Glutamatergic neuron (in vitro differentiated cells): ENCODE results near the gene TCP11. TPM values are rescaled to one million over a fixed set of nuclear protein-coding genes. Genes with fewer than 3 reads are reported as not detected.

Source experiments
- DNase-seq: peaks from one replicate; pipeline ENCODE4 v3.0.0; 2022
- H3K27ac Mint-ChIP-seq: one replicate; pipeline ENCODE4 v1.8.0; 2020; ENCODE audit warnings: mild to moderate bottlenecking, mixed read lengths, inconsistent platforms; ENCODE audit not compliant: unreplicated experiment
- H3K27me3 Mint-ChIP-seq: one replicate; pipeline ENCODE4 v1.8.0; 2020; ENCODE audit warnings: mild to moderate bottlenecking, moderate library complexity, mixed read lengths, inconsistent platforms; ENCODE audit not compliant: unreplicated experiment
- H3K36me3 Mint-ChIP-seq: one replicate; pipeline ENCODE4 v1.8.0; 2020; ENCODE audit warnings: mild to moderate bottlenecking, mixed read lengths, inconsistent platforms; ENCODE audit not compliant: unreplicated experiment
- H3K4me1 Mint-ChIP-seq: one replicate; pipeline ENCODE4 v1.8.0; 2020; ENCODE audit warnings: mild to moderate bottlenecking, low read depth, mixed read lengths, inconsistent platforms; ENCODE audit not compliant: unreplicated experiment
- H3K4me3 Mint-ChIP-seq: one replicate; pipeline ENCODE4 v1.8.0; 2020; ENCODE audit warnings: mild to moderate bottlenecking, mixed read lengths, inconsistent platforms; ENCODE audit not compliant: unreplicated experiment
- H3K9me3 Mint-ChIP-seq: one replicate; pipeline ENCODE4 v1.8.0; 2020; ENCODE audit warnings: mild to moderate bottlenecking, moderate library complexity, mixed read lengths, inconsistent platforms; ENCODE audit not compliant: unreplicated experiment
- CTCF ChIP-seq: fragments of 200-600 bp; sonication (generic); IDR thresholded peaks from one replicate; pipeline ENCODE4 v1.5.0; 2021; ENCODE audit not compliant: partially characterized antibody, unreplicated experiment
- total RNA-seq: library from RNA; stranded (reverse); fragmentation: NEBNext Ultra II Directional; extraction: Animal tissue kit (Norgen Biotek cat#: 25700); gene quantifications from one replicate; pipeline ENCODE4 v1.2.1, GENCODE V29; 2021; ENCODE audit not compliant: unreplicated experiment

The TCP11 gene
- total RNA-seq, 1 donor from 2014 or later: not detected

- H3K27me3 Mint-ChIP-seq: peaks cover 15% of the 10 kb centered on the region
- DNase-seq: no peak
- TF ChIP-seq CTCF: no peak
- H3K4me1 Mint-ChIP-seq: peaks cover 8% of the 10 kb centered on the region
- peaks cover 5% of the 10 kb centered on the region for H3K9me3 Mint-ChIP-seq
- H3K36me3 Mint-ChIP-seq: no peaks in the 10 kb centered on the region
- H3K4me3 Mint-ChIP-seq: no peak overlapping the region
- H3K27ac Mint-ChIP-seq: no peak overlapping the region
These were observed 64.0 kb downstream of the TCP11 start for GRCh38 chr6:35076997-35077712.

- DNase-seq: peak; percentile 2
- Mint-ChIP-seq H3K4me3 (no peak overlapping the region), H3K9me3 (peaks cover 3% of the 10 kb centered on the region), H3K4me1 (peaks cover 8% of the 10 kb centered on the region), H3K27me3 (peaks cover 11% of the 10 kb centered on the region), H3K36me3 (peaks cover 5% of the 10 kb centered on the region), H3K27ac (no peak overlapping the region)
- TF ChIP-seq CTCF: no peak
These were observed 67.2 kb downstream of the TCP11 start for GRCh38 chr6:35073766-35074471.

GRCh38 chr6:35073211-35073610, 67.9 kb downstream of the TCP11 start:
- DNase-seq: no peak
- no peak overlapping the region for H3K27ac Mint-ChIP-seq
- H3K4me1 Mint-ChIP-seq: peaks cover 8% of the 10 kb centered on the region
- H3K4me3 Mint-ChIP-seq: no peak overlapping the region
- H3K9me3 Mint-ChIP-seq: peaks cover 3% of the 10 kb centered on the region
- no peak for TF ChIP-seq CTCF
- H3K36me3 Mint-ChIP-seq: peaks cover 5% of the 10 kb centered on the region
- peaks cover 11% of the 10 kb centered on the region for H3K27me3 Mint-ChIP-seq

- Mint-ChIP-seq H3K27ac (no peak overlapping the region), H3K36me3 (peaks cover 5% of the 10 kb centered on the region), H3K27me3 (peaks cover 11% of the 10 kb centered on the region), H3K4me3 (no peak overlapping the region), H3K4me1 (peaks cover 8% of the 10 kb centered on the region), H3K9me3 (peaks cover 6% of the 10 kb centered on the region)
- TF ChIP-seq CTCF: no peak
- no peak for DNase-seq
These were observed 68.5 kb downstream of the TCP11 start for GRCh38 chr6:35072698-35073055.
